Measurements from ENCODE around the gene NR3C1.

NR3C1 gene

GRCh38 chr5:143386725-143387124, 16.8 kb downstream of the NR3C1 start:
- POLR2A ChIA-PET = no interaction called here
- CTCF ChIA-PET = interaction anchor here (1.0 kb wide), 1 partner anchor 10 kb away, joined by 3 read pairs; no protein-coding TSS in a partner anchor
- no peak overlapping the region for H3K4me3 ChIP-seq (ENCODE audit: low read depth, low read length)
- TF ChIP-seq, protein P1, sequence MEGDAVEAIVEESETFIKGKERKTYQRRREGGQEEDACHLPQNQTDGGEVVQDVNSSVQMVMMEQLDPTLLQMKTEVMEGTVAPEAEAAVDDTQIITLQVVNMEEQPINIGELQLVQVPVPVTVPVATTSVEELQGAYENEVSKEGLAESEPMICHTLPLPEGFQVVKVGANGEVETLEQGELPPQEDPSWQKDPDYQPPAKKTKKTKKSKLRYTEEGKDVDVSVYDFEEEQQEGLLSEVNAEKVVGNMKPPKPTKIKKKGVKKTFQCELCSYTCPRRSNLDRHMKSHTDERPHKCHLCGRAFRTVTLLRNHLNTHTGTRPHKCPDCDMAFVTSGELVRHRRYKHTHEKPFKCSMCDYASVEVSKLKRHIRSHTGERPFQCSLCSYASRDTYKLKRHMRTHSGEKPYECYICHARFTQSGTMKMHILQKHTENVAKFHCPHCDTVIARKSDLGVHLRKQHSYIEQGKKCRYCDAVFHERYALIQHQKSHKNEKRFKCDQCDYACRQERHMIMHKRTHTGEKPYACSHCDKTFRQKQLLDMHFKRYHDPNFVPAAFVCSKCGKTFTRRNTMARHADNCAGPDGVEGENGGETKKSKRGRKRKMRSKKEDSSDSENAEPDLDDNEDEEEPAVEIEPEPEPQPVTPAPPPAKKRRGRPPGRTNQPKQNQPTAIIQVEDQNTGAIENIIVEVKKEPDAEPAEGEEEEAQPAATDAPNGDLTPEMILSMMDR (IDR thresholded peaks at IDR 0.05; ENCODE audit: insufficient read depth, low read length, missing control alignments) = no peak
- peak; percentile 9 for DNase-seq (ENCODE audit: low read depth, low spot score)

DNA sequence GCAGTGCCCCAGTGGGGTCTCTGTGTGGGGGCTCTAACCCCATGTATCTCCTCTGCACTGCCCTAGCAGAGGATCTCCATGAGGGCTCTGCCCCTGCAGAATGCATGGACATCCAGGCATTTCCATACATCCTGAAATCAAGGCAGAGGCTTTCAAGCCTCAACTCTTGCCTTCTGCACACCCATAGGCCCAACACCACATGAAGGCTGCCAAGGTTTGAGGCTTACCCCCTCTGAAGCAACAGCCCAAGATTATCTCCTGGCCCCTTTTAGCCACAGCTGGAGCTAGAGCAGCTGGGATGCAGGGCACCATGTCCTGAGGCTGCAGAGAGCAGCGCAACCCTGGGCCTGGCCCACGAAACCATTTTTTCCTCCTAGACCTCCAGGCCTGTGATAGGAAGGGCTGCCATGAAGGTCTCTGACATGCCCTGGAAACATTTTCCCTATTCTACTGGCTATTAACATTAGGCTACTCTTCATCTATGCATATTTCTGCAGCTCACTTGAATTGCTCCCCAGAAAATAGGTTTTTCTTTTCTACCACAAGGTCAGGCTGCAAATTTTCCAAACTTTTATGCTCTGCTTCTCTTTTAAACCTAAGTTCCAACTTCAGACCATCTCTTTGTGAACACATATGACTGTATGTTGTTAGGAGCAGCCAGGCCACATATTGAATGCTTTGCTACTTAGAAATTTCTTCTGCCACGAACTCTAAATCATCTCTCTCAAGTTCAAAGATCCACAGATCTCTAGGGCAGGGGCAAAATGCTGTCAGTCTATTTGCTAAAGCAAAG, 18.4 kb downstream of the NR3C1 start:
- ChIA-PET POLR2A (no interaction called here), CTCF (interaction anchor here (0.6 kb wide), 1 partner anchor 146 kb away, joined by 3 read pairs; no protein-coding TSS in a partner anchor)
- DNase-seq (ENCODE audit: low read depth, low spot score) = no peak
- TF ChIP-seq, protein P1 (IDR thresholded peaks at IDR 0.05; ENCODE audit: insufficient read depth, low read length, missing control alignments) = no peak
- H3K4me3 ChIP-seq (ENCODE audit: low read depth, low read length) = no peak overlapping the region

DNA sequence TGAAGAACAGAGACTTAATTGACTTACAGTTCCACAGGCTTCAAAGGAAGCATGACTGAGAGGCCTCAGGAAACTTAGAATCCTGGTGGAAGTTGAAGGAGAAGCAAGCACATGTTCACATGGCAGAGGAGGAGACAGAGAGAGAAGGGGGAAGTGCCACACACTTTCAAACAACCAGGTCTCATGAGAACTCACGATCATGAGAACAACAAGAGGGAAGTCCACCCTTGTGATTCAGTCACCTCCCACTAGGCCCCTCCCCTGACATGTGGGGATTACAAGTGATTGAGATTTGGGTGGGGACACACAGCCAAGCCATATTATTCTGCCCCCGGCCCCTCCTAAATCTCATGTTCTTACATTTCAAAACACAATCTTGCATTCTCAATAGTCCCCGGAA, 19.5 kb downstream of the NR3C1 start:
- TF ChIP-seq, protein P1 (IDR thresholded peaks at IDR 0.05; ENCODE audit: insufficient read depth, low read length, missing control alignments) = no peak
- DNase-seq (ENCODE audit: low read depth, low spot score) = no peak
- POLR2A ChIA-PET = no interaction called here
- CTCF ChIA-PET = no interaction called here
- no peak overlapping the region for H3K4me3 ChIP-seq (ENCODE audit: low read depth, low read length)

DNA sequence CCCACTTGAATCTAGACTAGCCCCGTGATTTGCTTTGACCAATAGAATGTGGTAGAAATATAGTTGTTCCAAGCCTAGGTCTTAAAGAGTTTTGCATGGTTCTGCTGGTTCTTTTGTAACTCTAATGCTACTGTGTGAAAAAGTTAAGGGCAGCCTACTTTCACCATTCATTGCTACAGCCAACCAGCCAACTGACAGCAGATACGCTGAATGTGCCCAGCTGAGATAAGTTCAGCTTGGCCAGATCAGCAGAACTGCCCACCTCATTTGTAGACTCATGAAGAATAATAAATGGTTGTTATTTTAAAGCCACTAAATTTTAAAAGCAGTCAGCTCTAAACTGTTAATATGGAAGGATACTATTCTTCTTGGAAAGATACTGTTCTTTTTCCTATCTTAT, 23.9 kb downstream of the NR3C1 start:
- ChIA-PET CTCF (no interaction called here), POLR2A (no interaction called here)
- H3K4me3 ChIP-seq (ENCODE audit: low read depth, low read length) = no peak overlapping the region
- DNase-seq (ENCODE audit: low read depth, low spot score) = no peak
- TF ChIP-seq, protein P1 (IDR thresholded peaks at IDR 0.05; ENCODE audit: insufficient read depth, low read length, missing control alignments) = no peak

DNA sequence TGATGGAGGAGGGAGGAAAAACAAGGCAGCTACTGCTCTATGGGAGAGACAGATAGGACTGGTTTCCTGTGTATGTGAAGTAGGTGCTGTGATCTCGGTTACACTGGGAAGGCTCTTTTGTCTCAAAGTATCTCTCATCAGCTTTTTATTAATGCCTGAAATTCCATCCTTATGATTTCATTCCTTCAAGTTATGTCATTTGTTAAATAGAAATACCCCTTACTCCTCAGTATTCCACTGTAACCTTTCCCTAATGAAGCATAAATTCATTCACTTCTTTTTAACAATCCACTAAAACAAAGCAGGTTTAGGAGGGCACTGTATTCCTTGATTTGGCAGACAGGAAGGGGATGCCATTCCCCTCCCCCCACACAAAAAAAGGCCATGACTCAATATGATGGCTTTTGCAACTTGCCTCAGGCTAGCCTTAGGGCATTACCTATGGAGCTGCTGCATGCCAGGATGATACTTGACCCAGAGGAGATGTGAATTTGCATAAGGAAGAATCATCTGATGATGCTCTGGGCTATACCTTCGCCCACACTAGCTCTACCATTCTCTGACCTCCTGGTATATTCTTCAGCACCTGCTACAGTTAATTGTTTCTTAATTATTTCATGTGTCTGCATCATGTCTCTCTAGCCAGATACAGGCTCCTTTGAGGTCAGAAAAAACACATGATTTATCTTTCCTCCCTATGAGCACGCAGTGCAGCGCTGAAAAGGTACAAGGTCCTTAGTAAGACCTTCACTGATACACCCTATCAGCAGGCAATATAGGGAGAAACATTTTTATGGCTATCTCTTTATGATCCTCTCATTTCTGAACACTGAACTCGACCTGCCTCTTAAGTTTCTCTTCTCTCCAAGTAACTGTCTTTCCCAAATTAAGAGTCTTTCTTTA, 26.3 kb downstream of the NR3C1 start:
- TF ChIP-seq, protein P1 (IDR thresholded peaks at IDR 0.05; ENCODE audit: insufficient read depth, low read length, missing control alignments) = no peak
- peak; percentile 7 for DNase-seq (ENCODE audit: low read depth, low spot score)
- ChIA-PET CTCF (interaction anchor here (0.7 to 1.5 kb wide), 2 partner anchors 9 to 27 kb away, joined by 3 read pairs; partner anchors contain the start of gene NR3C1), POLR2A (no interaction called here)
- no peak overlapping the region for H3K4me3 ChIP-seq (ENCODE audit: low read depth, low read length)

Measured in AG04449 (cell line).